ENCODE results near the gene TRIM29.

TRIM29 gene

DNA sequence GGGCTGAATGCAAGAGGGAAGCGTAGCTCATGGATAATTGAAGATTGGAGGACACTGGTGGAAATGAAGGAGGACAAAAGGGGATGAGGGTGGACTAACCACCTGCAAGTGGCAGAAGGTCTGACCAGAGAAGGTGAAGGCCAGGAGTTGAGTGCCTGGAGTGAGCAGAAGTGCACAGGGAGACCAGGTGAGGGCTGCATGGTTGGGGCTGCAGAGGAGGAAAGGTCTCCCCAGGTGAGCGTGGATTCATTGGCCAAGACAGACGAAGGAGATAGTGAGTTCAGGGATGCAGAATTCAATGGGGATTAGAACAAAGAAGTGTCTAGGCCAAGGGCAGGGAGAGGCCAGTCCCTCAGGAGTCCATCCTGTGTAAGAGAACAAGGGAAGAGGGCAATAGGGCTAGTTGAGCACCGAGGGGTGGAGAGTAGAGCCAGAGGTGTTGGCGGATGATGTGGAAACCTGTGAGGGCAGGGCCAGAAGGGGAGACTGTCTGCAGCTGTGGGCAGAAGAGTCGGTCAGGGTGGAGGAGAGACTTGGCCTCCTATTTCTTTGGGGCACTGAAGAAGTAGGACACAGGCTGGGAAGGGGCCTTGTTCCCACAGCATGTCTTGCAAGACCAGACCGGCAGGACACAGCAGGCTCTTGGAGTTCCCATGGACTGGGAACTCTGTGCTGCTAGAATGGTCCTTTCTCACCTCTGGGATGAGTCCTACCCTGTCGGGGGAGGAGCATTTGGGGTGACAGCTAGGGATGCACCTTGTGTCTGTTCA is 6.7 kb downstream of the TRIM29 start:
- no peak overlapping the region for H2BK120ac ChIP-seq (ENCODE audit: low read depth, low read length)
- no peak overlapping the region for H3K23ac ChIP-seq (ENCODE audit: low read depth, low read length, poor library complexity)
- H3K4ac ChIP-seq (ENCODE audit: low read length) = no peak overlapping the region
- no peak overlapping the region for H2BK15ac ChIP-seq (ENCODE audit: low read length)
- no peak overlapping the region for H3K14ac ChIP-seq (ENCODE audit: low read length)
- no peak overlapping the region for H3K18ac ChIP-seq (ENCODE audit: low read length)
- no peak overlapping the region for H2AK5ac ChIP-seq (ENCODE audit: low read depth, low read length)
- H3K27ac ChIP-seq (replicated peaks; ENCODE audit: low read length) = no peak overlapping the region
- WGBS, 2 donors (ENCODE audit: extremely low coverage in 2 of 2, insufficient read length in 2 of 2, insufficient replicate concordance in 1 of 2) = no CpG with 5 or more reads among the region's 8 CpGs
- H2AFZ ChIP-seq (ENCODE audit: low read length) = no peak overlapping the region
- no peak overlapping the region for H3K9ac ChIP-seq (ENCODE audit: low read depth, low read length, poor library complexity)
- no peak overlapping the region for H2BK5ac ChIP-seq (ENCODE audit: low read length)
- no peak overlapping the region for H2BK12ac ChIP-seq (ENCODE audit: low read length)
- H4K8ac ChIP-seq (ENCODE audit: low read depth, low read length) = no peak overlapping the region
- H3K4me1 ChIP-seq (ENCODE audit: control insufficient read depth in 2 of 2, insufficient read depth in 1 of 2, low read depth in 1 of 2, low read length in 2 of 2) = peaks cover 0 to 4% of the 10 kb centered on the region in 2 donors
- no peak overlapping the region for H3K4me2 ChIP-seq (ENCODE audit: insufficient read depth, low read length, poor library complexity, severe bottlenecking)
- H4K91ac ChIP-seq (ENCODE audit: low read depth, low read length, poor library complexity) = no peak overlapping the region
- no peak overlapping the region for H3K4me3 ChIP-seq (ENCODE audit: low read length in 2 of 2)
- no peaks in the 10 kb centered on the region for H3K79me1 ChIP-seq (ENCODE audit: low read depth, low read length)
- no peak for DNase-seq (ENCODE audit: low spot score)
- peaks cover 0 to 63% (median 0%) of the 10 kb centered on the region in 3 experiments for H3K27me3 ChIP-seq (ENCODE audit: control insufficient read depth in 3 of 3, insufficient read depth in 3 of 3, low read depth in 1 of 3, low read length in 3 of 3)
- no peaks in the 10 kb centered on the region for H3K9me3 ChIP-seq (replicated peaks in 1 of 2; ENCODE audit: control insufficient read depth in 2 of 2, insufficient read depth in 1 of 2, low read depth in 1 of 2, low read length in 2 of 2)
- no peaks in the 10 kb centered on the region for H3K36me3 ChIP-seq (replicated peaks in 1 of 2; ENCODE audit: control insufficient read depth in 2 of 2, insufficient read depth in 2 of 2, low read length in 2 of 2)

GRCh38 chr11:120130176-120130980 is 7.5 kb downstream of the TRIM29 start:
- Histone ChIP-seq H2BK12ac (ENCODE audit: low read length) (no peak overlapping the region), H3K4me1 (ENCODE audit: control insufficient read depth in 2 of 2, insufficient read depth in 1 of 2, low read depth in 1 of 2, low read length in 2 of 2) (peaks cover 0 to 4% of the 10 kb centered on the region in 2 donors), H3K9me3 (replicated peaks in 1 of 2; ENCODE audit: control insufficient read depth in 2 of 2, insufficient read depth in 1 of 2, low read depth in 1 of 2, low read length in 2 of 2) (no peaks in the 10 kb centered on the region), H3K27ac (replicated peaks; ENCODE audit: low read length) (no peak overlapping the region), H3K79me1 (ENCODE audit: low read depth, low read length) (no peaks in the 10 kb centered on the region), H3K27me3 (ENCODE audit: control insufficient read depth in 3 of 3, insufficient read depth in 3 of 3, low read depth in 1 of 3, low read length in 3 of 3) (peaks cover 0 to 56% (median 0%) of the 10 kb centered on the region in 3 experiments), H3K9ac (ENCODE audit: low read depth, low read length, poor library complexity) (no peak overlapping the region), H2BK15ac (ENCODE audit: low read length) (no peak overlapping the region), H3K14ac (ENCODE audit: low read length) (peak overlapping the region; percentile 3), H3K4ac (ENCODE audit: low read length) (no peak overlapping the region), H2AK5ac (ENCODE audit: low read depth, low read length) (no peak overlapping the region), H4K8ac (ENCODE audit: low read depth, low read length) (no peak overlapping the region), H3K36me3 (replicated peaks in 1 of 2; ENCODE audit: control insufficient read depth in 2 of 2, insufficient read depth in 2 of 2, low read length in 2 of 2) (no peaks in the 10 kb centered on the region), H3K4me3 (ENCODE audit: low read length in 2 of 2) (no peak overlapping the region), H3K23ac (ENCODE audit: low read depth, low read length, poor library complexity) (peak overlapping the region; percentile 5), H2AFZ (ENCODE audit: low read length) (no peak overlapping the region), H2BK120ac (ENCODE audit: low read depth, low read length) (no peak overlapping the region), H3K4me2 (ENCODE audit: insufficient read depth, low read length, poor library complexity, severe bottlenecking) (no peak overlapping the region), H3K18ac (ENCODE audit: low read length) (peak overlapping the region; percentile 8), H4K91ac (ENCODE audit: low read depth, low read length, poor library complexity) (no peak overlapping the region), H2BK5ac (ENCODE audit: low read length) (no peak overlapping the region)
- no CpG with 5 or more reads among the region's 8 CpGs for WGBS, 2 donors (ENCODE audit: extremely low coverage in 2 of 2, insufficient read length in 2 of 2, insufficient replicate concordance in 1 of 2)
- DNase-seq (ENCODE audit: low spot score) = no peak

DNA sequence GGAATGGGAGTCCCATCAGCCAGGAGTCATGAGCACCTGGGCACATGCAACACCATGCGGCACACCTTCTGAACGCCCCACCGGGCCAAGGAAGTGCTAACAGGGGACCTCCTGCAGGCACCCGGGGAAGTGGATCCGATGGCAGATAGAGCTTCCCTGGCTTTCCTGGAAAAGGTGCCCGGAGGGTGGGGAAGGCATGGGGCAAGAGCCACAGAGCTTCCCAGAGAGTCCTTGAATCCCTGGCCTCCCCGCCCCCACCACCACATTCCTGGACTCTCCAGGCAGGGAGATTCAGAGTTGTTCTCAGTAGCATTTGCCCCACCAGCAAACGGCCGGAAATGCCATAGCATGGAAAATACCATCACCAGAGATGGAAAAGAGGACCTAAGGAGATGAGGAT is 8.3 kb downstream of the TRIM29 start:
- H3K18ac ChIP-seq (ENCODE audit: low read length) = no peak overlapping the region
- no peaks in the 10 kb centered on the region for H3K36me3 ChIP-seq (replicated peaks in 1 of 2; ENCODE audit: control insufficient read depth in 2 of 2, insufficient read depth in 2 of 2, low read length in 2 of 2)
- no CpG with 5 or more reads among the region's 9 CpGs for WGBS, 2 donors (ENCODE audit: extremely low coverage in 2 of 2, insufficient read length in 2 of 2, insufficient replicate concordance in 1 of 2)
- no peak for DNase-seq (ENCODE audit: low spot score)
- no peak overlapping the region for H3K27ac ChIP-seq (replicated peaks; ENCODE audit: low read length)
- no peak overlapping the region for H3K4me3 ChIP-seq (ENCODE audit: low read length in 2 of 2)
- no peaks in the 10 kb centered on the region for H3K79me1 ChIP-seq (ENCODE audit: low read depth, low read length)
- H4K8ac ChIP-seq (ENCODE audit: low read depth, low read length) = no peak overlapping the region
- H2AK5ac ChIP-seq (ENCODE audit: low read depth, low read length) = no peak overlapping the region
- H2BK12ac ChIP-seq (ENCODE audit: low read length) = no peak overlapping the region
- no peak overlapping the region for H4K91ac ChIP-seq (ENCODE audit: low read depth, low read length, poor library complexity)
- H3K4me2 ChIP-seq (ENCODE audit: insufficient read depth, low read length, poor library complexity, severe bottlenecking) = no peak overlapping the region
- no peak overlapping the region for H2AFZ ChIP-seq (ENCODE audit: low read length)
- H2BK5ac ChIP-seq (ENCODE audit: low read length) = no peak overlapping the region
- H3K14ac ChIP-seq (ENCODE audit: low read length) = no peak overlapping the region
- no peak overlapping the region for H2BK120ac ChIP-seq (ENCODE audit: low read depth, low read length)
- no peaks in the 10 kb centered on the region for H3K9me3 ChIP-seq (replicated peaks in 1 of 2; ENCODE audit: control insufficient read depth in 2 of 2, insufficient read depth in 1 of 2, low read depth in 1 of 2, low read length in 2 of 2)
- peaks cover 0 to 4% of the 10 kb centered on the region in 2 donors for H3K4me1 ChIP-seq (ENCODE audit: control insufficient read depth in 2 of 2, insufficient read depth in 1 of 2, low read depth in 1 of 2, low read length in 2 of 2)
- H3K23ac ChIP-seq (ENCODE audit: low read depth, low read length, poor library complexity) = no peak overlapping the region
- H3K27me3 ChIP-seq (ENCODE audit: control insufficient read depth in 3 of 3, insufficient read depth in 3 of 3, low read depth in 1 of 3, low read length in 3 of 3) = peaks cover 0 to 51% (median 0%) of the 10 kb centered on the region in 3 experiments
- H2BK15ac ChIP-seq (ENCODE audit: low read length) = no peak overlapping the region
- H3K9ac ChIP-seq (ENCODE audit: low read depth, low read length, poor library complexity) = no peak overlapping the region
- no peak overlapping the region for H3K4ac ChIP-seq (ENCODE audit: low read length)

Measured in neuronal stem cell (in vitro differentiated cells).